GM21786 (cell line): ENCODE data around the gene APOC3.
A peak's percentile ranks its signal among the peaks of the same experiment; 100 is the strongest.

ENCODE experiments used
- ATAC-seq: cut with Tn5 transposase; IDR thresholded peaks from one replicate; pipeline ENCODE4 v1.9.1; 2021; ENCODE audit not compliant: unreplicated experiment

The APOC3 gene

GRCh38 chr11:116829525-116830183 is at the start of gene APOC3:
Gene APOC3, plus strand, starts transcription at chr11:116829907. Its CDS starts 676 bp downstream, at chr11:116830583.
- no peak for ATAC-seq

GRCh38 chr11:116782728-116783127 is 47.0 kb upstream of the APOC3 start:
- ATAC-seq = no peak

GRCh38 chr11:116786326-116786725 is 43.4 kb upstream of the APOC3 start:
- no peak for ATAC-seq

- no peak for ATAC-seq
These were observed 42.7 kb upstream of the APOC3 start for GRCh38 chr11:116786966-116787365.

- peak; percentile 7 for ATAC-seq
These were observed 42.3 kb upstream of the APOC3 start for GRCh38 chr11:116787436-116787785.

GRCh38 chr11:116787786-116788486 is 41.8 kb upstream of the APOC3 start, which contains the start of gene ZPR1:
Gene ZPR1, minus strand, starts transcription at chr11:116788023. Its CDS starts 33 bp downstream, at chr11:116787990.
- peak; percentile 83 for ATAC-seq

- no peak for ATAC-seq
These were observed 41.2 kb upstream of the APOC3 start for GRCh38 chr11:116788534-116788933.

GRCh38 chr11:116788975-116789374 is 40.7 kb upstream of the APOC3 start:
- no peak for ATAC-seq

- ATAC-seq = no peak
These were observed 39.3 kb upstream of the APOC3 start for GRCh38 chr11:116790167-116791001.

GRCh38 chr11:116791002-116791812 is 38.5 kb upstream of the APOC3 start:
- ATAC-seq = no peak

GRCh38 chr11:116791813-116792143 is 37.9 kb upstream of the APOC3 start, which contains the start of gene APOA5:
Gene APOA5, minus strand, starts transcription at chr11:116791879. Its CDS starts 19 bp downstream, at chr11:116791860.
- no peak for ATAC-seq

GRCh38 chr11:116792144-116792868 is 37.4 kb upstream of the APOC3 start:
- no peak for ATAC-seq

- no peak for ATAC-seq
These were observed 36.6 kb upstream of the APOC3 start for GRCh38 chr11:116792869-116793771.

GRCh38 chr11:116793772-116794097 is 36.0 kb upstream of the APOC3 start:
- ATAC-seq = no peak

GRCh38 chr11:116794851-116795250 is 34.9 kb upstream of the APOC3 start:
- ATAC-seq = no peak

GRCh38 chr11:116796548-116796947 is 33.2 kb upstream of the APOC3 start:
- no peak for ATAC-seq

GRCh38 chr11:116797816-116798215 is 31.9 kb upstream of the APOC3 start:
- no peak for ATAC-seq

- ATAC-seq = no peak
These were observed 31.3 kb upstream of the APOC3 start for GRCh38 chr11:116798368-116798767.

- ATAC-seq = no peak
These were observed 29.1 kb upstream of the APOC3 start for GRCh38 chr11:116800610-116801009.
